Ishikawa (cell line): ENCODE results near the gene PIP.

ENCODE experiments used
- CEBPB ChIP-seq: IDR thresholded peaks from 2 replicates; pipeline ENCODE4 v1.6.1; 2012
- CREB1 ChIP-seq: IDR thresholded peaks from 2 replicates; pipeline ENCODE4 v1.6.1; 2012; ENCODE audit warnings: low read depth
- EGR1 ChIP-seq: IDR thresholded peaks from 2 replicates; pipeline ENCODE4 v1.6.1; 2012
- EP300 ChIP-seq: IDR thresholded peaks from 2 replicates; pipeline ENCODE4 v1.6.1; 2012; ENCODE audit warnings: borderline replicate concordance
- FOXM1 ChIP-seq: IDR thresholded peaks from 2 replicates; pipeline ENCODE4 v1.6.1; 2012; ENCODE audit warnings: low read depth, borderline replicate concordance
- MAX ChIP-seq: IDR thresholded peaks from 2 replicates; pipeline ENCODE4 v1.6.1; 2012
- RAD21 ChIP-seq: IDR thresholded peaks from 2 replicates; pipeline ENCODE4 v1.6.1; 2012; ENCODE audit warnings: low read depth
- REST ChIP-seq: IDR thresholded peaks from 2 replicates; pipeline ENCODE4 v1.6.1; 2012; ENCODE audit warnings: low read depth, mild to moderate bottlenecking
- TAF1 ChIP-seq: IDR thresholded peaks from 2 replicates; pipeline ENCODE4 v1.6.1; 2012; ENCODE audit warnings: low read depth, mild to moderate bottlenecking
- TCF12 ChIP-seq: IDR thresholded peaks from 2 replicates; pipeline ENCODE4 v1.6.1; 2012; ENCODE audit warnings: low read depth
- TEAD4 ChIP-seq: IDR thresholded peaks from 2 replicates; pipeline ENCODE4 v1.6.1; 2012
- USF1 ChIP-seq: IDR thresholded peaks from 2 replicates; pipeline ENCODE4 v1.6.1; 2012
- YY1 ChIP-seq: IDR thresholded peaks from 2 replicates; pipeline ENCODE4 v1.6.1; 2012; ENCODE audit warnings: low read depth

- no peak for TF ChIP-seq CREB1
- TF ChIP-seq REST = no peak
- TF ChIP-seq EP300 = no peak
- TF ChIP-seq RAD21 = no peak
- TF ChIP-seq FOXM1 = no peak
- no peak for TF ChIP-seq USF1
- no peak for TF ChIP-seq TAF1
- TF ChIP-seq EGR1 = no peak
- no peak for TF ChIP-seq TCF12
- TF ChIP-seq TEAD4 = no peak
- TF ChIP-seq YY1 = no peak
- TF ChIP-seq CEBPB = no peak
- TF ChIP-seq MAX = no peak
Observed at GRCh38 chr7:143171697-143172096, 39.8 kb downstream of the PIP start.
